Skeletal muscle satellite cell (primary cell): ENCODE results near the gene SIPA1L3. TPM values are rescaled to one million over a fixed set of nuclear protein-coding genes. Genes with fewer than 3 reads are reported as not detected.

Experiments used
- H3K27me3 ChIP-seq: 2 replicates; pipeline ENCODE4 v1.7.0; 2013; ENCODE audit warnings: low read length; ENCODE audit not compliant: control insufficient read depth, insufficient read depth
- H3K36me3 ChIP-seq: 2 replicates; pipeline ENCODE4 v1.7.0; 2013; ENCODE audit warnings: mild to moderate bottlenecking, control low read depth, low read length; ENCODE audit not compliant: insufficient read depth
- H3K4me1 ChIP-seq: 2 replicates; pipeline ENCODE4 v1.7.0; 2013; ENCODE audit warnings: low read length; ENCODE audit not compliant: control insufficient read depth, insufficient read depth
- H3K4me2 ChIP-seq: 2 replicates; pipeline ENCODE4 v1.7.0; 2013; ENCODE audit warnings: mild to moderate bottlenecking, low read length
- H3K4me3 ChIP-seq: 2 replicates; pipeline ENCODE4 v1.7.0; 2013; ENCODE audit warnings: low read length
- H3K9ac ChIP-seq: 2 replicates; pipeline ENCODE4 v1.7.0; 2013; ENCODE audit warnings: mild to moderate bottlenecking, low read depth, low read length, moderate library complexity
- H3K9me3 ChIP-seq: replicated peaks from 2 replicates; pipeline ENCODE4 v1.7.0; 2013; ENCODE audit warnings: mild to moderate bottlenecking, control low read depth, low read length
- small RNA-seq: library from RNA; depleted of rRNA; stranded (forward); fragments of <200 nt; gene quantifications from one replicate; pipeline ENCODE3, GENCODE V24; 2012

Gene SIPA1L3

GRCh38 chr19:38251564-38252051, 344.6 kb downstream of the SIPA1L3 start:
- Histone ChIP-seq H3K9ac (peak overlapping the region; percentile 41), H3K4me2 (peak overlapping the region; percentile 15), H3K4me3 (no peak overlapping the region), H3K9me3 (no peaks in the 10 kb centered on the region), H3K4me1 (peaks cover 28% of the 10 kb centered on the region), H3K36me3 (no peaks in the 10 kb centered on the region), H3K27me3 (no peaks in the 10 kb centered on the region)

DNA sequence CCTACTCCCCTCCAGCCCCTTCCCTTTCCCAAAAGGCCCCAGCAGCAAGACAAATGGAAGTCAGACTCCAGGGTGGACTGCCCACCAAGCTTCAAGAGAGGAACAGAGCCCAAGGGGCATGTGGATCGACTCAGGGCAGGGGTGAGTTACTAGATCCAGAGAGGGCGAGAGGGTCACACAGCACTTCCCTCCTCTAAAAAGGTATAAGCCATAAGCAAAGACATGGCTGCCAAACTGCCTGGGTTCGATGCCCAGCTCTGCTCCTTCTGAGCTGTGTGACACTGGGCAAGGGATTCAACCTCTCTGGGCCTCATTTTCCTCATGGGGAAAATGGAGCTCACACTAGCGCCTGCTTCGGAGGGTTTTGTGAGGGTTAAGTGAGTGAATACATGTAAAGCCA, 345.4 kb downstream of the SIPA1L3 start:
- H3K27me3 ChIP-seq: no peaks in the 10 kb centered on the region
- no peak overlapping the region for H3K9ac ChIP-seq
- H3K4me2 ChIP-seq: no peak overlapping the region
- H3K36me3 ChIP-seq: no peaks in the 10 kb centered on the region
- peaks cover 26% of the 10 kb centered on the region for H3K4me1 ChIP-seq
- H3K4me3 ChIP-seq: no peak overlapping the region
- H3K9me3 ChIP-seq: no peaks in the 10 kb centered on the region

DNA sequence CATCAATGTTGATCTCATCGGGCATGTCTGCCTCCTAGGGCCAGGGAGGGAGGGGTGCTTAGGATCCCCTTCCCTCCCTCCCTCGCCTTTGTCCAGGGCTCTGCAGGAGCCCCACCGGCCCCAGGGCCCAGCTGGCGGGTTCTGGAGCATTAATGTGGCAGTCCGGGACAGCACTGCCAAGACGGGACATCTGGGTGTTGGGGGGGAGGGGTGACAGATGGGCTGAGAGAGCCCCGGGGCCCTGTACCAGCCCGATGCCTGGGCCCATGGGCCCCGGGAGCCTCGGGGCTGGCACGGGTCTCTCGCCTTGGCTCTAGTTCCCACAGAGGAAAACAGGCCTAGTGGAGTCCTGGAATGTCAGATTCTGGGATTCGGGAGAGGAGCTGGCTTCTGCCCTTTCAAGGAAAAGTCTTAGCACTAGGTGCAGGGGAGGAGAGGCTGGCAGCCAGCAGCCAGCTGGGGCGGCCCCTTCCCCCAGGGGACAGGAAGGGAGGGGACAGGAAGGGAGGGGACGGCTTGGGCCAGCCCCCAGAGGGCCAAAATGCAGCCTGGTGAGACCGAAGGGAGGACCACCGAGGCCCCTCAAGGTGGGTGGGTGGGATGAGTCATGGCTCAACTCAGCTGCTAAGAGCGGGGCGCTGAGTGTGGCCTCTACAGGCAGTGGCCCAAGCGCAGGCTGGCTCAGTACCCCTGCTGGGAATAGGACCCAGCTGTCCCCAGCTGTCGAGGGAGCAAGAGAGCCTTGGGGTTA, 346.1 kb downstream of the SIPA1L3 start:
- H3K36me3 ChIP-seq: no peaks in the 10 kb centered on the region
- no peak overlapping the region for H3K4me3 ChIP-seq
- H3K4me1 ChIP-seq: peaks cover 26% of the 10 kb centered on the region
- H3K4me2 ChIP-seq: no peak overlapping the region
- no peaks in the 10 kb centered on the region for H3K9me3 ChIP-seq
- no peaks in the 10 kb centered on the region for H3K27me3 ChIP-seq
- H3K9ac ChIP-seq: no peak overlapping the region

GRCh38 chr19:38253788-38254187, 346.8 kb downstream of the SIPA1L3 start:
- H3K36me3 ChIP-seq: no peaks in the 10 kb centered on the region
- H3K27me3 ChIP-seq: no peaks in the 10 kb centered on the region
- H3K4me3 ChIP-seq: no peak overlapping the region
- H3K4me1 ChIP-seq: peaks cover 26% of the 10 kb centered on the region
- no peaks in the 10 kb centered on the region for H3K9me3 ChIP-seq
- H3K9ac ChIP-seq: no peak overlapping the region
- no peak overlapping the region for H3K4me2 ChIP-seq

GRCh38 chr19:38255383-38256014, 348.5 kb downstream of the SIPA1L3 start:
- no peaks in the 10 kb centered on the region for H3K27me3 ChIP-seq
- H3K36me3 ChIP-seq: no peaks in the 10 kb centered on the region
- H3K4me3 ChIP-seq: peak overlapping the region; percentile 63
- H3K4me1 ChIP-seq: peaks cover 26% of the 10 kb centered on the region
- H3K9me3 ChIP-seq: no peaks in the 10 kb centered on the region
- H3K4me2 ChIP-seq: peak overlapping the region; percentile 73
- H3K9ac ChIP-seq: no peak overlapping the region

Small RNA genes within 50 kb of the gene (small RNA-seq; reads per million reads assigned to genes)
- not detected for gene RN7SL663P
